ENCODE results near the gene MOGAT3. TPM values are rescaled to one million over a fixed set of nuclear protein-coding genes. Genes with fewer than 3 reads are reported as not detected.
"Not testable (repeated sequence)": the region's sequence is repeated elsewhere in the genome, so short reads cannot be mapped to it uniquely, and the experiment has no call there.

MOGAT3 gene
- total RNA-seq, 1 experiment from 2014 or later = 6.3 TPM

DNA sequence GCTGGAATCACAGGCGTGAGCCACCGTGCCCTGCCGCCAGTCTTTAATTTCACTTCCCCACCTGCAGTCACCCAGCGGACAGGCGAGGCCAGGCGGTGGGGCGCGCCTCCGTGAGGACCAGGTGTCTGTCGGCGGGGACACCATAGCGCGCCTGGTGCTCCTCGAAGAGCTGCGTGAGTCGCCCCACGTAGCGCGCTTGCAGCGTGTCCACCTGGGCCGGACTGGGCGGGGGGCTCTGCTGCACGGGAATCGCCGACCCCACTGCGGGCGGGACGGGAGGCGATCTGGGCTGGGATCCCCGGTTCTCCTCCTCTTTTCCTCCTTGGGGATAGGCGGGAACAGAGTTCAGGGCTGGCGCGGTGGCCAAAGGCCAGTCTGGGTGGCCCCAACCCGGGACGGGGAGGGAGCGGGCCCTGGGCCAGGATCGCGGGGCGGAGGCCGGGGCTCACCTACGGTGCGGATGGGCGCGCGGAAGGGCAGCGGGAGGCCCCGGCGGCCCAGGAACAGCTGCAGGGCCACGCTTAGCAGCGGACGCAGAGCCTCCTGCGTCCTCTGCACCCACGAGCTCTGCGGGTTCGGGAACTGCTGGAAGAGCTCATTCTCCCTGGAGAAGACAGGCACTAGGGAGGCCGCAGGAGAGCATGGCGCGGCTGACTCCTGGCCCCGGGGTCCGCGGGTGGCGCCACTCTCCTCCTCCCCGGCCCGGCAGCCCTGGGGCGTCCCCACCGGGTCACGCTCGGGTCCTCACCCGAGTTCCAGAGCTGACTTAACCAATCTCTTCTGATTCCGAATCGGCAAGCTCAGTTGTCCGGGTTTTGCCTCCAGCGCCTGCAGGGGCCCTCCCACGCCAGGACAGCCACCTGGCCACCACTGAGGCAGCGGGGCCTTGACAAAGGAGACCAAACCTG, 1.1 kb upstream of the MOGAT3 start:
- H3K9me3 Mint-ChIP-seq (ENCODE audit: unreplicated experiment) = no peaks in the 10 kb centered on the region
- H3K27me3 Mint-ChIP-seq (ENCODE audit: insufficient read depth, unreplicated experiment) = no peaks in the 10 kb centered on the region
- no peaks in the 10 kb centered on the region for H3K9me3 ChIP-seq
- H3K4me3 ChIP-seq (ENCODE audit: low read depth, low read length) = no peak overlapping the region
- peaks cover 6% of the 10 kb centered on the region for H3K36me3 Mint-ChIP-seq (ENCODE audit: insufficient read depth, unreplicated experiment)
- DNase-seq = no peak
- intact Hi-C loops (cut with micrococcal nuclease; ENCODE audit: unreplicated experiment) = loop anchor here (1.0 to 2.0 kb wide), 3 partner anchors 17 to 51 kb away; partner anchors contain the start of gene ZNHIT1
- TF ChIP-seq, protein P1, sequence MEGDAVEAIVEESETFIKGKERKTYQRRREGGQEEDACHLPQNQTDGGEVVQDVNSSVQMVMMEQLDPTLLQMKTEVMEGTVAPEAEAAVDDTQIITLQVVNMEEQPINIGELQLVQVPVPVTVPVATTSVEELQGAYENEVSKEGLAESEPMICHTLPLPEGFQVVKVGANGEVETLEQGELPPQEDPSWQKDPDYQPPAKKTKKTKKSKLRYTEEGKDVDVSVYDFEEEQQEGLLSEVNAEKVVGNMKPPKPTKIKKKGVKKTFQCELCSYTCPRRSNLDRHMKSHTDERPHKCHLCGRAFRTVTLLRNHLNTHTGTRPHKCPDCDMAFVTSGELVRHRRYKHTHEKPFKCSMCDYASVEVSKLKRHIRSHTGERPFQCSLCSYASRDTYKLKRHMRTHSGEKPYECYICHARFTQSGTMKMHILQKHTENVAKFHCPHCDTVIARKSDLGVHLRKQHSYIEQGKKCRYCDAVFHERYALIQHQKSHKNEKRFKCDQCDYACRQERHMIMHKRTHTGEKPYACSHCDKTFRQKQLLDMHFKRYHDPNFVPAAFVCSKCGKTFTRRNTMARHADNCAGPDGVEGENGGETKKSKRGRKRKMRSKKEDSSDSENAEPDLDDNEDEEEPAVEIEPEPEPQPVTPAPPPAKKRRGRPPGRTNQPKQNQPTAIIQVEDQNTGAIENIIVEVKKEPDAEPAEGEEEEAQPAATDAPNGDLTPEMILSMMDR (IDR thresholded peaks at IDR 0.05; ENCODE audit: insufficient read depth in 1 of 2, low read depth in 1 of 2, low read length in 1 of 2, severe bottlenecking in 1 of 2, unreplicated experiment in 1 of 2) = no peak
- ChIA-PET CTCF (interaction anchor here (2.5 kb wide), 1 partner anchor 10 kb away, joined by 12 read pairs; no protein-coding TSS in a partner anchor), POLR2A (interaction anchor here (0.5 kb wide), 2 partner anchors 10 to 350 kb away, joined by 3 to 4 read pairs; partner anchors contain the start of gene SLC12A9)
- H3K4me1 Mint-ChIP-seq (ENCODE audit: low read depth, unreplicated experiment) = peaks cover 14% of the 10 kb centered on the region
- H3K4me1 ChIP-seq = peaks cover 20% of the 10 kb centered on the region
- BruUV-seq (replicated peaks) = no TSS peak
- H3K27ac Mint-ChIP-seq (ENCODE audit: unreplicated experiment) = peak overlapping the region; percentile 70
- H3K27me3 ChIP-seq (replicated peaks; ENCODE audit: control insufficient read depth, insufficient read depth, low read length) = no peaks in the 10 kb centered on the region
- no peaks in the 10 kb centered on the region; the same call in 1 of the 2 replicates for H3K36me3 ChIP-seq (ENCODE audit: control insufficient read depth, insufficient read depth, low read length)
- H3K4me3 Mint-ChIP-seq (ENCODE audit: unreplicated experiment) = peak overlapping the region; percentile 70

DNA sequence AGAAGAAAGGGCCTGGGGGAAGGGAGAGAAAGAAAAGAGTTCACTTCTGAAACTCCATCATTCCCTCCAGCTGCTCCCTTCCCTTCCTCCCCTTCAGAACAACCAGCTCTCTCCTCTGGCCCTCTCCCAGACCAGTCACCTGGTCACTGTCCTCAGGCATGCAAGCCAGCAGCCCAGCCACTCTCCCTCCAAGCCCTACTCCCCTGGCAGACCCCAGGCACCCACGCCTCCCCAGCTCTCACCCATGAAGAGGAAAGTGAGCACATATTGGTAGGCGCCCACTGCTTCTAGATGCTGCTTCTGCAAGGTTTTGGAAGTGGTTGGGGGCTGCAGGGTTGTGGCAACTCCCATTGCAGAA, 353 bp downstream of the MOGAT3 start:
- Histone ChIP-seq H3K4me3 (ENCODE audit: low read depth, low read length) (peak overlapping the region; percentile 45), H3K36me3 (ENCODE audit: control insufficient read depth, insufficient read depth, low read length) (no peaks in the 10 kb centered on the region; the same call in 1 of the 2 replicates), H3K27me3 (replicated peaks; ENCODE audit: control insufficient read depth, insufficient read depth, low read length) (no peaks in the 10 kb centered on the region), H3K4me1 (peaks cover 20% of the 10 kb centered on the region), H3K9me3 (no peaks in the 10 kb centered on the region)
- Mint-ChIP-seq H3K9me3 (ENCODE audit: unreplicated experiment) (no peaks in the 10 kb centered on the region), H3K27me3 (ENCODE audit: insufficient read depth, unreplicated experiment) (no peaks in the 10 kb centered on the region), H3K4me1 (ENCODE audit: low read depth, unreplicated experiment) (peaks cover 14% of the 10 kb centered on the region), H3K36me3 (ENCODE audit: insufficient read depth, unreplicated experiment) (no peaks in the 10 kb centered on the region), H3K4me3 (ENCODE audit: unreplicated experiment) (peak overlapping the region; percentile 70), H3K27ac (ENCODE audit: unreplicated experiment) (peak overlapping the region; percentile 70)
- TF ChIP-seq, protein P1 (IDR thresholded peaks at IDR 0.05; ENCODE audit: insufficient read depth in 1 of 2, low read depth in 1 of 2, low read length in 1 of 2, severe bottlenecking in 1 of 2, unreplicated experiment in 1 of 2) = no peak
- POLR2A ChIA-PET = interaction anchor here (0.5 to 1.3 kb wide), 4 partner anchors 17 to 798 kb away, joined by 3 to 7 read pairs (median 4); partner anchors contain the start of genes PLOD3, VGF and ZNHIT1
- CTCF ChIA-PET = interaction anchor here (0.6 to 2.5 kb wide), 10 partner anchors 8 to 91 kb away, joined by 3 to 12 read pairs (median 4); partner anchors contain the start of genes PLOD3 and ZNHIT1
- BruUV-seq (replicated peaks) = TSS peak; percentile 78
- intact Hi-C loops (cut with micrococcal nuclease; ENCODE audit: unreplicated experiment) = loop anchor here (2.0 kb wide), 2 partner anchors 18 to 52 kb away; partner anchors contain the start of gene ZNHIT1
- DNase-seq = no peak

DNA sequence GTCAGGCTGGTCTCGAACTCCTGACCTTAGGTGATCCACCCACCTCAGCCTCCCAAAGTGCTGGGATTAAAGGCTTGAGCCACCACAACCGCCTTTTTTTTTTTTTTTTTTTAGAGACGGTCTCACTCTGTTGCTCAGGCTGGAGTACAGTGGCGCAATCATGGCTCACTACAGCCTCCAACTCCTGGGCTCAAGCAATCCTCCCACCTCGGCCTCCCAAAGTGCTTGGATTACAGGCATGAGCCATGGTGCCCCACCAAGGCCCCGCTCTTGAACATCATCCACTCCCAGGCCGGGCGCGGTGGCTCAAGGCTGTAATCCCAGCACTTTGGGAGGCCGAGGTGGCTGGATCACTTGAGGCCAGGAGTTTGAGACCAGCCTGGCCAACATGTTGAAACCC, 1.3 kb downstream of the MOGAT3 start:
- H3K9me3 Mint-ChIP-seq (ENCODE audit: unreplicated experiment); H3K36me3 Mint-ChIP-seq (ENCODE audit: insufficient read depth, unreplicated experiment); H3K27ac Mint-ChIP-seq (ENCODE audit: unreplicated experiment); H3K4me3 ChIP-seq (ENCODE audit: low read depth, low read length); H3K36me3 ChIP-seq (ENCODE audit: control insufficient read depth, insufficient read depth, low read length); DNase-seq; BruUV-seq (replicated peaks); H3K9me3 ChIP-seq; H3K4me3 Mint-ChIP-seq (ENCODE audit: unreplicated experiment); H3K27me3 Mint-ChIP-seq (ENCODE audit: insufficient read depth, unreplicated experiment); H3K27me3 ChIP-seq (replicated peaks; ENCODE audit: control insufficient read depth, insufficient read depth, low read length); intact Hi-C loops (cut with micrococcal nuclease; ENCODE audit: unreplicated experiment): not testable (repeated sequence)
- ChIA-PET CTCF (interaction anchor here (0.7 to 1.5 kb wide), 5 partner anchors 17 to 92 kb away, joined by 3 to 8 read pairs (median 5); no protein-coding TSS in a partner anchor), POLR2A (interaction anchor here (1.1 kb wide), 1 partner anchor 34 kb away, joined by 3 read pairs; the partner anchor contains the start of gene VGF)
- peaks cover 20% of the 10 kb centered on the region for H3K4me1 ChIP-seq
- peaks cover 14% of the 10 kb centered on the region for H3K4me1 Mint-ChIP-seq (ENCODE audit: low read depth, unreplicated experiment)

Measured in Caco-2 (cell line).